Fibroblast of lung (primary cell): ENCODE measurements around the gene PRKAB2.

Experiments used
- EZH2 ChIP-seq: IDR thresholded peaks from 2 replicates; pipeline ENCODE4 v1.5.1; 2012; ENCODE audit warnings: low read length, control low read depth, mild to moderate bottlenecking; ENCODE audit errors: missing control alignments
- TF ChIP-seq, protein P1 (sequence below), 2 donors: IDR thresholded peaks in 1 of 2; conservative IDR thresholded peaks in 1 of 2; 1 replicate in 1 of 2; 2 replicates in 1 of 2; pipeline ENCODE4 v1.5.1; 2011 to 2012; ENCODE audit warnings: low read length in 2 of 2, control low read depth in 1 of 2, inconsistent platforms in 1 of 2, low read depth in 1 of 2, mild to moderate bottlenecking in 1 of 2

DNA sequence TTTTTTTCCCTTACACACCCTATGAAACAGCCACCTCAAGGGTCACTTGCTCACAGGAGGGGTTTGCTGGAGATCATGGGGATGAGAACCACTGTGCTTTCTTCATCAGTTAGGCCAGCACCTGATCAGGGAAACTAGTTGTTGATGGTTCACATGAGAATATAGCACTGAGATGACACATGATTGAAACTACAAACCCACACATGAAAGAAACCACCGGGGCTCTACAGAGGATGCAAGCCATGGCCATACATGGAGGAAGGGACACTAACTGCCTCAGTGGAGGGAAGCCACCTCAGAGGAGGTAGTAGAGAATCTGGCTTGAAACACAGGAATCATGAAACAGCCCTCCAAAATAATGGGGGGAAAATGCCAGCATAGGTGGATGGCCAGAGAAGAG is 63.2 kb downstream of the PRKAB2 start:
- TF ChIP-seq EZH2: no peak
- TF ChIP-seq, protein P1, sequence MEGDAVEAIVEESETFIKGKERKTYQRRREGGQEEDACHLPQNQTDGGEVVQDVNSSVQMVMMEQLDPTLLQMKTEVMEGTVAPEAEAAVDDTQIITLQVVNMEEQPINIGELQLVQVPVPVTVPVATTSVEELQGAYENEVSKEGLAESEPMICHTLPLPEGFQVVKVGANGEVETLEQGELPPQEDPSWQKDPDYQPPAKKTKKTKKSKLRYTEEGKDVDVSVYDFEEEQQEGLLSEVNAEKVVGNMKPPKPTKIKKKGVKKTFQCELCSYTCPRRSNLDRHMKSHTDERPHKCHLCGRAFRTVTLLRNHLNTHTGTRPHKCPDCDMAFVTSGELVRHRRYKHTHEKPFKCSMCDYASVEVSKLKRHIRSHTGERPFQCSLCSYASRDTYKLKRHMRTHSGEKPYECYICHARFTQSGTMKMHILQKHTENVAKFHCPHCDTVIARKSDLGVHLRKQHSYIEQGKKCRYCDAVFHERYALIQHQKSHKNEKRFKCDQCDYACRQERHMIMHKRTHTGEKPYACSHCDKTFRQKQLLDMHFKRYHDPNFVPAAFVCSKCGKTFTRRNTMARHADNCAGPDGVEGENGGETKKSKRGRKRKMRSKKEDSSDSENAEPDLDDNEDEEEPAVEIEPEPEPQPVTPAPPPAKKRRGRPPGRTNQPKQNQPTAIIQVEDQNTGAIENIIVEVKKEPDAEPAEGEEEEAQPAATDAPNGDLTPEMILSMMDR (conservative IDR thresholded peaks at IDR 0.05 in 1 of 2, IDR thresholded peaks at IDR 0.05 in 1 of 2; ENCODE audit: low read depth in 1 of 2, low read length in 2 of 2): no peak
